Suprapubic skin (tissue), 4 donors: Measurements from ENCODE around the gene MRPL23.

Experiments
- CTCF ChIP-seq, 2 donors: fragments of 200-600 bp in 1 of 2; fragments of 450-650 bp in 1 of 2; sonication (generic) in 1 of 2; IDR thresholded peaks; one replicate each; pipeline ENCODE4 v1.5.1; 2016 to 2019; ENCODE audit warnings: antibody characterized with exemption in 2 of 2, mild to moderate bottlenecking in 1 of 2, moderate library complexity in 1 of 2
- POLR2A ChIP-seq, 2 donors: fragments of 450-650 bp; IDR thresholded peaks; one replicate each; pipeline ENCODE4 v1.6.1; 2017; ENCODE audit warnings: antibody characterized with exemption in 2 of 2, mild to moderate bottlenecking in 2 of 2, moderate library complexity in 2 of 2
- POLR2AphosphoS5 ChIP-seq, 3 donors: sonication (generic); formaldehyde crosslinking; IDR thresholded peaks; one replicate each; pipeline ENCODE4 v1.6.1; 2017; ENCODE audit warnings: antibody characterized with exemption in 3 of 3

GRCh38 chr11:1968454-1969002 is 21.4 kb downstream of the MRPL23 start:
- TF ChIP-seq CTCF (IDR thresholded peaks at IDR 0.05), result no peak
- no peak for TF ChIP-seq POLR2A (IDR thresholded peaks at IDR 0.05)
- no peak for TF ChIP-seq POLR2AphosphoS5 (IDR thresholded peaks at IDR 0.05)
